Natural killer cell treated with Interleukin-12 subunit alpha and Interleukin-12 subunit beta and Interleukin-15 and Interleukin-18, amount 100 ng/mL, for 72 hours (primary cell): ENCODE data around the gene FBN1. TPM values are rescaled to one million over a fixed set of nuclear protein-coding genes. Genes with fewer than 3 reads are reported as not detected.

Experiments used
- ATAC-seq, 2 donors: fragments of 150-1000 bp; cut with Tn5 transposase in 1 of 2; sonication (Bioruptor Pico), chemical (Tn5 transposase) in 1 of 2; 2 replicates each; pipeline ENCODE4 v1.10.0; 2021
- DNase-seq: peaks from one replicate; pipeline ENCODE4 v3.0.0; 2022; ENCODE audit warnings: low spot score
- H3K27ac Mint-ChIP-seq, 2 donors: 1 replicate in 1 of 2; 2 replicates in 1 of 2; pipeline ENCODE4 v1.8.0; 2022; ENCODE audit warnings: mixed read lengths in 2 of 2, mild to moderate bottlenecking in 1 of 2, moderate library complexity in 1 of 2
- H3K27me3 Mint-ChIP-seq, 2 donors: 1 replicate in 1 of 2; 2 replicates in 1 of 2; pipeline ENCODE4 v1.8.0; 2022; ENCODE audit warnings: mixed read lengths in 2 of 2
- H3K36me3 Mint-ChIP-seq: one replicate; pipeline ENCODE4 v1.8.0; 2022; ENCODE audit warnings: mixed read lengths
- H3K4me1 Mint-ChIP-seq, 2 donors: 1 replicate in 1 of 2; 2 replicates in 1 of 2; pipeline ENCODE4 v1.8.0; 2022; ENCODE audit warnings: low read depth in 2 of 2, mixed read lengths in 2 of 2, mild to moderate bottlenecking in 1 of 2
- H3K4me3 Mint-ChIP-seq: one replicate; pipeline ENCODE4 v1.8.0; 2022; ENCODE audit warnings: mixed read lengths
- H3K9me3 Mint-ChIP-seq: 2 replicates; pipeline ENCODE4 v1.8.0; 2022; ENCODE audit warnings: mixed read lengths
- total RNA-seq, 2 donors: library from RNA; stranded (reverse); gene quantifications; one replicate each; pipeline ENCODE4 v1.2.3, GENCODE V29; 2022

Gene FBN1
- total RNA-seq, 2 donors from 2014 or later, result 0.29 to 0.59 TPM

DNA sequence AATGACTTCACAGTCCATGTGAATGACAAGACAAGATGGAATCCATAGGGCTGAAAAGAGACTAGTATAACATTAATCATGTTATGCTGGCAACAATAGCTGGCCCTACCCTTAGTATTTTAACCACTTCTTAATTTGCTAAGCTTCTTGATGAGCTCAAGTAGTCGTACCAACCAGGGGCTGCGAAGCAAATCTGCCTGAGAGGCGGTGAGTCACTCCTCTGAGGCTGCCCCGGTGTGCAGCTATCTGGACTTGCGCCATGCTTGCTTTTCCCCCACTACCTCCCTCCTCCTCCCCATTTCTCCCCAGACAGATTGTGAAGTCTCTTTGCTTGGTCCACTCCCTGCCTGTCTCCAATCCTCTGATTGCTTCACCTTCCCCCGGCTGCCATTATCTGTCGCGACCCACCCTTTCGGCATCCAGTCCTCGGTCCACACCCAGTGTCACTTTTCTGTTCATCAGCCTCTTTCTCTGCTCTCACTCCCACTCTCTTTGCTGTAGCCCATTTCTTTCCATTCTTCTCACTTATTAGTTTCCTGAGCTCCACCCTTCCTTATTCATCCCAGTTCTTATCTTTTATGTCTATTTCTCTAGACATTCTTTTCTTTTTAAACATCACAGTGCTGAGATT, 271.6 kb downstream of the FBN1 start:
- Mint-ChIP-seq H3K27ac (no peak overlapping the region), H3K36me3 (no peaks in the 10 kb centered on the region), H3K9me3 (no peaks in the 10 kb centered on the region), H3K27me3 (peaks cover 20 to 28% of the 10 kb centered on the region in 2 donors), H3K4me1 (no peaks in the 10 kb centered on the region), H3K4me3 (no peak overlapping the region)
- DNase-seq (no peak), ATAC-seq (no peak)

DNA sequence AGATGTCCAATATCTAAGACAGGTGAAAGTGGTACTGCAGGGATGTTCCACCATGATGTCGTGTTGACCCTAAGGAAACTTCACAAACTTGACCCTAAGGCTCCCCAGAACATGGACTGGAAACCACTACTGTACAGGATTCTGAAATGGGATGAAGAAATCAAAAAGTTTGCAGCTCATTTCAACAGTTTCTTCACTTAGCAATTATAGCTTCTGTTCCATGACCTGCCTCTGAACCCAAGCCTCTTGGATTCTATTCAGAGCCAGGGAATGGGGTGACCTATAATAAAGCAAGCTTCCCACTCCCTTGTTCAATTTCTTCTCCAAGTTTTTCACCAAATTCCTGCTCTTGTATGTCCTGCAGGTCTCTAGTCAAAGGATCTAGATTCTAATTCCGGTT, 273.5 kb downstream of the FBN1 start:
- Mint-ChIP-seq H3K27ac (no peak overlapping the region), H3K36me3 (no peaks in the 10 kb centered on the region), H3K4me3 (no peak overlapping the region), H3K4me1 (no peaks in the 10 kb centered on the region), H3K27me3 (peaks cover 24 to 33% of the 10 kb centered on the region in 2 donors), H3K9me3 (no peaks in the 10 kb centered on the region)
- ATAC-seq (no peak), DNase-seq (no peak)

DNA sequence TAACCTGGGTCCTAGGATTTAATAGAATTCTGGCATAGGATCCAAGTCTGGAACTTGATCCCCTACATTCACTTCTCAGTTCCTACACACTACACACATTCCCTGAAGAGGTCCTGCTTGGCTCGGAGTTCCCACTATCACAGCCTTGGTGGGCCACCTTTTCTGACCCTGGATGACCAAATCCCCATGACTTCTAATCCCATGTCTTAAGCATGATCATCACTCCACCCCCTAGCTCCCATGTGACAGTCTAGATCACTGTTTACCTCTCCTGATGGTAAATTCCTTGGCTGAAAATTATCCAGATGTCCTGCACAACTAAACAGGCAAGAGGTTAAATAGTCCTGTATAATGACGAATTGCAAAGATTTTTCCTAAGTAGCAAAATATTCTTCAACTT, 274.0 kb downstream of the FBN1 start:
- Mint-ChIP-seq H3K9me3 (no peaks in the 10 kb centered on the region), H3K4me1 (no peaks in the 10 kb centered on the region), H3K4me3 (no peak overlapping the region), H3K27me3 (peaks cover 24 to 34% of the 10 kb centered on the region in 2 donors), H3K36me3 (no peaks in the 10 kb centered on the region), H3K27ac (no peak overlapping the region)
- no peak for DNase-seq
- ATAC-seq, result no peak

GRCh38 chr15:48370460-48370859, 275.0 kb downstream of the FBN1 start:
- DNase-seq (no peak), ATAC-seq (no peak)
- H3K27ac Mint-ChIP-seq, result no peak overlapping the region
- H3K27me3 Mint-ChIP-seq, result peaks cover 18 to 42% of the 10 kb centered on the region in 2 donors
- H3K4me1 Mint-ChIP-seq, result no peaks in the 10 kb centered on the region
- no peaks in the 10 kb centered on the region for H3K36me3 Mint-ChIP-seq
- no peaks in the 10 kb centered on the region for H3K9me3 Mint-ChIP-seq
- no peak overlapping the region for H3K4me3 Mint-ChIP-seq

- Mint-ChIP-seq H3K9me3 (no peaks in the 10 kb centered on the region), H3K27ac (no peak overlapping the region), H3K27me3 (peaks cover 15 to 32% of the 10 kb centered on the region in 2 donors), H3K4me3 (no peak overlapping the region), H3K4me1 (no peaks in the 10 kb centered on the region), H3K36me3 (no peaks in the 10 kb centered on the region)
- no peak for ATAC-seq
- no peak for DNase-seq
Measured at GRCh38 chr15:48367483-48367882, 278.0 kb downstream of the FBN1 start.

GRCh38 chr15:48366584-48367312, 278.8 kb downstream of the FBN1 start:
- no peak overlapping the region for H3K27ac Mint-ChIP-seq
- H3K4me3 Mint-ChIP-seq, result no peak overlapping the region
- no peak for ATAC-seq

DNA sequence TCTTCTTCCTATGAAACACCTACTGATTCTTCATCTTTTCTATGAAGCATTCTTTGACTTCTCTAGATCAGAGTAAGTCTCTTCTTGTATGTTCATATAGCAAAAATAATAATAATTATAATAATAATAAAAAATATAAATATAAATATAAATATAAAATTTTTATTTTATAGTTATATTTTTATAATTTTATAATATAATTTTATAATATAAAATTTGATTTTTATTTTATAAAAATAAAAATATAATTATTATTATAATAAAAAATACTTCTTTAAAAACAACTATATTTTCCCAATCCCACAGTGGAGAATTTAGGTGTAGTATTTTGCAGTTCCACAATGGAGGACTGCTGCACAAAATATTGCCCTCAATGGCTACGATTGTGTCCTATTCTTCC, 279.9 kb downstream of the FBN1 start:
- ATAC-seq (no peak), DNase-seq (no peak)
- H3K36me3 Mint-ChIP-seq, result no peaks in the 10 kb centered on the region
- H3K4me1 Mint-ChIP-seq, result no peaks in the 10 kb centered on the region
- H3K27me3 Mint-ChIP-seq, result peaks cover 15 to 32% of the 10 kb centered on the region in 2 donors
- no peaks in the 10 kb centered on the region for H3K9me3 Mint-ChIP-seq
- no peak overlapping the region for H3K27ac Mint-ChIP-seq
- no peak overlapping the region for H3K4me3 Mint-ChIP-seq

More at GRCh38 chr15:48366584-48367312, 278.8 kb downstream of the FBN1 start:
- no peaks in the 10 kb centered on the region for H3K4me1 Mint-ChIP-seq
- no peaks in the 10 kb centered on the region for H3K36me3 Mint-ChIP-seq
- no peaks in the 10 kb centered on the region for H3K9me3 Mint-ChIP-seq
- DNase-seq, result no peak
- peaks cover 15 to 32% of the 10 kb centered on the region in 2 donors for H3K27me3 Mint-ChIP-seq

DNA sequence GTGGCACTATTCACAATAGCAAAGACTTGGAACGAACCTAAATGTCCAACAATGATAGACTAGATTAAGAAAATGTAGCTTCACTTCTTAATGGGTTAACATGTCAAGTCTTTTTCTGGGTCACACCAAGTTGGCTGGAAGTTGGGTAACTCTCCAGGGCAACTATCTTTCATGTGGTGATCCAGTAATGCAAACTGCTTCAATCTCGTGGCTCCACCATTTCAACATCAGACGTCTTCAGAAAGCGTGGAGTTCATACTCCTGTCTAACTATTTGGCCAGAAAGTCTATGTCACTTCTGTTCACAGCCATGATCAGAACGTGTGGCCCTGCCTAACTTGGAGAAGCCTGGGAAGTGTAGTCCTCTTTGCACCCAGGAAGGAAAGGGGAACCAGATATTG, 282.0 kb downstream of the FBN1 start:
- no peak for ATAC-seq
- peaks cover 0 to 4% of the 10 kb centered on the region in 2 donors for H3K4me1 Mint-ChIP-seq

DNA sequence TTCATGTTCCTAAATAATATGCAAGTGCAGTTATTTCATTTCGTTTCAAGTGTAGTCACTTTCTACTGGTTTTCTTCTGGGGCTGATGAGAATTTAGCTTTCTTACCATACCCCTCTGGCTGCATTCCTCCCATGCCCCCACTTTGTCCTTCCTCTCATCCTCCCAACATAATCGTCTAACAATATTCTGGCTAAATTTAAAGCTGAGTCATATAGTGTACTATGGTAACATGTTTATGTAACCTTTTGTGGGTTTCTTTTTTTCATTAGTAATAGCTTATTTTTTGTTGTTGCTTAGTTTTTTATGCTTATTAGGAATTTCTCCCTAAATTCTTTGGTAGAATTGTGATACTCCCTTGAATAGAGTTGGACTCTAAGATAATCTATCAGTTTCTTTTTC, 283.8 kb downstream of the FBN1 start:
- Mint-ChIP-seq H3K4me1 (peaks cover 0 to 5% of the 10 kb centered on the region in 2 donors), H3K27me3 (peaks cover 5 to 8% of the 10 kb centered on the region in 2 donors), H3K27ac (no peak overlapping the region), H3K4me3 (no peak overlapping the region), H3K36me3 (no peaks in the 10 kb centered on the region), H3K9me3 (no peaks in the 10 kb centered on the region)
- DNase-seq (no peak), ATAC-seq (no peak)

More for the DNA sequence above, 282.0 kb downstream of the FBN1 start:
- Mint-ChIP-seq H3K9me3 (no peaks in the 10 kb centered on the region), H3K27ac (no peak overlapping the region), H3K4me3 (no peak overlapping the region), H3K27me3 (peaks cover 11 to 23% of the 10 kb centered on the region in 2 donors), H3K36me3 (no peaks in the 10 kb centered on the region)
- no peak for DNase-seq

DNA sequence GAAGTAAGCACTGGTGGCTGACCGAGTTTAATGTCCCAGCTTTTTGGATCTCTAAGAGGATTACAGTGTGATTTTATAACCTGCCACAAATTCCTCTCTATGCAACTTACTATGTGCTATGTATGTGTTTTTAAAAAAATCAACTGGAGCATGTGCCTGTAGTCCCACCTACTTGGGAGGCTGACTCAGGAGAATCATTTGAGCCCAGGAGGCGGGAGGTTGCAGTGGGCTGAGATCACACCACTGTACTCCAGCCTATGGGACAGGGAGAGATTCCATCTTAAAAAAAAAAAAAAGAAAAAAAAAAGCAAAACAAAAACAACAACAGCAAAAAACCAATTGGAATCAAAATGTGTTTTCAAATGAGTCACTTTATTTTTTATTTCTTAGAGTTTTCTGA, 284.7 kb downstream of the FBN1 start:
- no peak overlapping the region for H3K4me3 Mint-ChIP-seq
- H3K4me1 Mint-ChIP-seq, result peaks cover 0 to 5% of the 10 kb centered on the region in 2 donors
- no peaks in the 10 kb centered on the region for H3K9me3 Mint-ChIP-seq
- peaks cover 1 to 2% of the 10 kb centered on the region in 2 donors for H3K27me3 Mint-ChIP-seq
- H3K27ac Mint-ChIP-seq, result no peak overlapping the region
- ATAC-seq (no peak), DNase-seq (no peak)
- H3K36me3 Mint-ChIP-seq, result no peaks in the 10 kb centered on the region

Other genes starting within 250 kb of the FBN1 start
- gene CEP152, start 165.4 kb upstream of the FBN1 start, total RNA-seq, result 10 to 100 TPM; 16.8 to 42.7 TPM
- gene EID1, start 232.4 kb upstream of the FBN1 start, total RNA-seq, result 10 to 100 TPM; 46.6 to 73.2 TPM